HepG2 (cell line): ENCODE data around the gene C12orf60. TPM values are rescaled to one million over a fixed set of nuclear protein-coding genes. Genes with fewer than 3 reads are reported as not detected.

ENCODE experiments used
- FOXA1 ChIP-seq, 2 experiments: fragments of 450-650 bp in 1 of 2; sonication (generic) in 1 of 2; formaldehyde crosslinking in 1 of 2; IDR thresholded peaks; 2 replicates each; pipeline versions ENCODE4 v1.4.0 to v1.6.1; 2016 to 2020; ENCODE audit warnings: missing genetic modification reagents in 1 of 2
- SSRP1 ChIP-seq: IDR thresholded peaks from 2 replicates; pipeline ENCODE4 v1.6.1; 2016; ENCODE audit warnings: control low read depth
- ZNF33B ChIP-seq: sonication (generic); formaldehyde crosslinking; IDR thresholded peaks from 2 replicates; pipeline ENCODE4 v1.5.1; 2020; ENCODE audit warnings: mild to moderate bottlenecking, missing genetic modification reagents
- polyA plus RNA-seq, 8 experiments: library from polyadenylated mRNA; depleted of rRNA in 3 of 8; stranded (reverse) in 7 of 8; unstranded in 1 of 8; fragments of >200 nt; fragmentation: Illumina TruSeq in 4 of 8; extraction: Trizol in 4 of 8; gene quantifications; 2 replicates each; pipeline versions ENCODE4 v1.2.1 to v1.2.3, GENCODE V29; 2011 to 2016; ENCODE audit warnings: low read depth in 4 of 8, missing spikeins in 1 of 8, mixed read lengths in 1 of 8; ENCODE audit not compliant: insufficient read depth in 1 of 8
- total RNA-seq, 5 experiments: library from RNA; depleted of rRNA; stranded (reverse); fragments of >200 nt; fragmentation: Illumina TruSeq; extraction: Trizol; gene quantifications; 2 replicates each; pipeline ENCODE4 v1.2.3, GENCODE V29; 2016; ENCODE audit warnings: low read depth in 1 of 5
- TF ChIP-seq, protein P1 (sequence below): IDR thresholded peaks from 2 replicates; pipeline ENCODE4 v1.6.1; 2018; ENCODE audit warnings: missing genetic modification reagents, mild to moderate bottlenecking, missing compliant biosample characterization
- TF ChIP-seq, protein P2 (sequence below): sonication (generic); formaldehyde crosslinking; IDR thresholded peaks from 2 replicates; pipeline ENCODE4 v1.4.0; 2020; ENCODE audit warnings: mild to moderate bottlenecking, missing genetic modification reagents
- TF ChIP-seq, protein P3 (sequence below), 2 experiments: sonication (generic) in 1 of 2; formaldehyde crosslinking in 1 of 2; IDR thresholded peaks; 2 replicates each; pipeline versions ENCODE4 v1.4.0 to v1.6.1; 2018 to 2020; ENCODE audit warnings: missing genetic modification reagents in 2 of 2, borderline replicate concordance in 1 of 2, low read depth in 1 of 2, mild to moderate bottlenecking in 1 of 2, missing biosample characterization in 1 of 2
- TF ChIP-seq, protein P4 (sequence below): sonication (generic); formaldehyde crosslinking; IDR thresholded peaks from 2 replicates; pipeline ENCODE4 v1.5.0; 2020; ENCODE audit warnings: mild to moderate bottlenecking, missing genetic modification reagents, borderline replicate concordance

C12orf60 gene
- total and polyA plus RNA-seq, 2 of the 13 experiments (the other 11 are each of a cell fraction or from before 2014, with no cell fraction given), result 0.55 to 1.4 TPM

DNA sequence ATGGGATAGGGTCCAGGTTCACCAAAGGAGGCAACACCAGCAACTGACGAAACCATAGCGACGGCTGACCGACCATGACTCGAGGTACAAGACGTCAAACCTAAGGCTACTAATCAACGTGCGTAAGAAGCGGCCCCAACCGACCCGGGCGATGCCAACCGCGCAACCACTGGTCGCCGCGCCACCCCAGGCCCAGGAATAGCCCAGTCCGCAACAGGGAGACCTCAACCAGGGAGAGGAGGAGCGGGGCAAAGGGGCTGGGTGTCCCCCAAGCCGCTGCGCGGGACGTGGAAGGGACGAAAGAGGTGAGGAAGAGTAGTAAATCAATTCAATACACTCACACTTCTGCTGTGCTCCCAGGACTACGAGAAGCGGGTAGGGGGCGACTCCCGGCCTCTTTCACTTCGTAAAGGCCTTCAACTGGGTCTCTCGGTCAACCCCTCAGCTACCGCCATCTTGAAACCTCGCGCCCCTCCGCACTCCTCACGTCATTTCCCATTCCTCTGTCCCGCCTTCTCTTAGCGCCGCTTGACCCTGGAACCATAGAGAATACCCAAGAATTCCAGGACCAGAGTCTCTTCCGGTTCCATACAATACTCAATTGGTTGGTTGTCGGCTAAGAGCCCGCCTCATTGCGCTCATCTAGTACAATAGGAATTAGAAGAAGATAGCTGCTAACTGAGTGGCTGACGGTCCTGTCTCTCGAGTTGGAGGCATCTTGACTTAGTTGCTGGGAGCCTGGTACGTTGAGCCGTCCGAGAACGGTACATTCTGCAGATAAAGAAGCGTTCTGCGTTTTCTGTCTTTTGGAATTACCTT, at the start of gene C12orf60, which contains the start of gene WBP11 (continued):
- TF ChIP-seq, protein P1, sequence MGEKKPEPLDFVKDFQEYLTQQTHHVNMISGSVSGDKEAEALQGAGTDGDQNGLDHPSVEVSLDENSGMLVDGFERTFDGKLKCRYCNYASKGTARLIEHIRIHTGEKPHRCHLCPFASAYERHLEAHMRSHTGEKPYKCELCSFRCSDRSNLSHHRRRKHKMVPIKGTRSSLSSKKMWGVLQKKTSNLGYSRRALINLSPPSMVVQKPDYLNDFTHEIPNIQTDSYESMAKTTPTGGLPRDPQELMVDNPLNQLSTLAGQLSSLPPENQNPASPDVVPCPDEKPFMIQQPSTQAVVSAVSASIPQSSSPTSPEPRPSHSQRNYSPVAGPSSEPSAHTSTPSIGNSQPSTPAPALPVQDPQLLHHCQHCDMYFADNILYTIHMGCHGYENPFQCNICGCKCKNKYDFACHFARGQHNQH (CRISPR knock-in tag), result peak; percentile 76; the same call in 1 of the 2 replicates
- TF ChIP-seq SSRP1 (no peak), FOXA1 (IDR thresholded peaks at IDR 0.05) (no peak), FOXA1 (CRISPR knock-in tag; IDR thresholded peaks at IDR 0.05) (no peak), ZNF33B (CRISPR knock-in tag) (no peak)
- TF ChIP-seq, protein P2, sequence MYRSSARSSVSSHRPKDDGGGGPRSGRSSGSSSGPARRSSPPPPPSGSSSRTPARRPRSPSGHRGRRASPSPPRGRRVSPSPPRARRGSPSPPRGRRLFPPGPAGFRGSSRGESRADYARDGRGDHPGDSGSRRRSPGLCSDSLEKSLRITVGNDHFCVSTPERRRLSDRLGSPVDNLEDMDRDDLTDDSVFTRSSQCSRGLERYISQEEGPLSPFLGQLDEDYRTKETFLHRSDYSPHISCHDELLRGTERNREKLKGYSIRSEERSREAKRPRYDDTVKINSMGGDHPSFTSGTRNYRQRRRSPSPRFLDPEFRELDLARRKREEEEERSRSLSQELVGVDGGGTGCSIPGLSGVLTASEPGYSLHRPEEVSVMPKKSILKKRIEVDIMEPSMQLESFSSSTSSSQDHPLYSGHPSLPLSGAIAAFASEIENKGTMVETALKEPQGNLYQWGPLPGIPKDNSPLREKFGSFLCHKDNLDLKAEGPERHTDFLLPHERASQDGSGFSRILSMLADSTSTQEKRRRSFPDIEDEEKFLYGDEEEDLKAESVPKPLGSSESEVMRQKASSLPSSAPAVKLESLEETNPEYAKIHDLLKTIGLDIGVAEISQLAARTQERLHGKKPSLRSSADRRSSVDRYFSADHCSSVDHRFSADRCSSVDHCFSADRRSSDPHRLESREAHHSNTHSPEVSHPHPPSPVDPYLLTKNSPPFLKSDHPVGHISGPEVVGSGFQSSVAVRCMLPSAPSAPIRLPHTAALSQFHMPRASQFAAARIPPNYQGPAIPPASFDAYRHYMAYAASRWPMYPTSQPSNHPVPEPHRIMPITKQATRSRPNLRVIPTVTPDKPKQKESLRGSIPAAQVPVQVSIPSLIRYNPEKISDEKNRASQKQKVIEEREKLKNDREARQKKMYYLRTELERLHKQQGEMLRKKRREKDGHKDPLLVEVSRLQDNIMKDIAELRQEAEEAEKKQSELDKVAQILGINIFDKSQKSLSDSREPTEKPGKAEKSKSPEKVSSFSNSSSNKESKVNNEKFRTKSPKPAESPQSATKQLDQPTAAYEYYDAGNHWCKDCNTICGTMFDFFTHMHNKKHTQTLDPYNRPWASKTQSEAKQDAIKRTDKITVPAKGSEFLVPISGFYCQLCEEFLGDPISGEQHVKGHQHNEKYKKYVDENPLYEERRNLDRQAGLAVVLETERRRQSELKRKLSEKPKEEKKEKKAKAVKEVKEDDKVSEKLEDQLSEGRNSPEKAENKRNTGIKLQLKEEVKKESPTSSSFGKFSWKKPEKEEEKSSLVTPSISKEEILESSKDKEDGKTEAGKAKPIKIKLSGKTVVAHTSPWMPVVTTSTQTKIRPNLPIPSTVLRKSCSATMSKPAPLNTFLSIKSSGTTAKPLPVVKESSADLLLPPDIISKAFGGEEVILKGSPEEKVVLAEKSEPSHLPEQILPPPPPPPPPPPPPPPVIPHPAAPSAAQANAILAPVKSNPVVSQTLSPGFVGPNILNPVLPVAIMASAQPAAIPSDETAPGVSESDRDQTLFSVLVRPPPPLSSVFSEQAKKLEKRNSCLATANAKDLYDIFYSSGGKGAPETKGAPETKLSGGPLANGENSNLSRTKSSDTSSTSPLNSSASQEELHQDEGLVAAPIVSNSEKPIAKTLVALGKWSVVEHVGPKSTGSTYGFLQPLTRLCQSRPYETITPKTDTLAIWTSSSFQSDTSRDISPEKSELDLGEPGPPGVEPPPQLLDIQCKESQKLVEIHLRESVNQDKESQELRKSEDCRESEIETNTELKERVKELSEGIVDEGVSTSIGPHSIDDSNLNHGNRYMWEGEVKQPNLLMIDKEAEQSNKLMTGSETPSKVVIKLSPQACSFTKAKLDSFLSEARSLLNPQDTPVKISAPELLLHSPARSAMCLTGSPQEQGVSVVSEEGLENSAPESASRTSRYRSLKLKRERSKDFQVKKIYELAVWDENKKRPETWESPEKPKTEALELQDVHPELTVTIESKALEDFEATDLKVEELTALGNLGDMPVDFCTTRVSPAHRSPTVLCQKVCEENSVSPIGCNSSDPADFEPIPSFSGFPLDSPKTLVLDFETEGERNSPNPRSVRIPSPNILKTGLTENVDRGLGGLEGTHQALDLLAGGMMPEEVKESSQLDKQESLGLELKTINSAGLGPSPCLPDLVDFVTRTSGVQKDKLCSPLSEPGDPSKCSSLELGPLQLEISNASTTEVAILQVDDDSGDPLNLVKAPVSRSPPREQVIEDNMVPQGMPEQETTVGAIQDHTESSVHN (CRISPR knock-in tag), result no peak
- TF ChIP-seq, protein P3, sequence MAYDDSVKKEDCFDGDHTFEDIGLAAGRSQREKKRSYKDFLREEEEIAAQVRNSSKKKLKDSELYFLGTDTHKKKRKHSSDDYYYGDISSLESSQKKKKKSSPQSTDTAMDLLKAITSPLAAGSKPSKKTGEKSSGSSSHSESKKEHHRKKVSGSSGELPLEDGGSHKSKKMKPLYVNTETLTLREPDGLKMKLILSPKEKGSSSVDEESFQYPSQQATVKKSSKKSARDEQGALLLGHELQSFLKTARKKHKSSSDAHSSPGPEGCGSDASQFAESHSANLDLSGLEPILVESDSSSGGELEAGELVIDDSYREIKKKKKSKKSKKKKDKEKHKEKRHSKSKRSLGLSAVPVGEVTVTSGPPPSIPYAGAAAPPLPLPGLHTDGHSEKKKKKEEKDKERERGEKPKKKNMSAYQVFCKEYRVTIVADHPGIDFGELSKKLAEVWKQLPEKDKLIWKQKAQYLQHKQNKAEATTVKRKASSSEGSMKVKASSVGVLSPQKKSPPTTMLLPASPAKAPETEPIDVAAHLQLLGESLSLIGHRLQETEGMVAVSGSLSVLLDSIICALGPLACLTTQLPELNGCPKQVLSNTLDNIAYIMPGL (CRISPR knock-in tag; IDR thresholded peaks at IDR 0.05; ENCODE audit: borderline replicate concordance in 1 of 2, low read depth in 1 of 2), result no peak
- TF ChIP-seq, protein P4, sequence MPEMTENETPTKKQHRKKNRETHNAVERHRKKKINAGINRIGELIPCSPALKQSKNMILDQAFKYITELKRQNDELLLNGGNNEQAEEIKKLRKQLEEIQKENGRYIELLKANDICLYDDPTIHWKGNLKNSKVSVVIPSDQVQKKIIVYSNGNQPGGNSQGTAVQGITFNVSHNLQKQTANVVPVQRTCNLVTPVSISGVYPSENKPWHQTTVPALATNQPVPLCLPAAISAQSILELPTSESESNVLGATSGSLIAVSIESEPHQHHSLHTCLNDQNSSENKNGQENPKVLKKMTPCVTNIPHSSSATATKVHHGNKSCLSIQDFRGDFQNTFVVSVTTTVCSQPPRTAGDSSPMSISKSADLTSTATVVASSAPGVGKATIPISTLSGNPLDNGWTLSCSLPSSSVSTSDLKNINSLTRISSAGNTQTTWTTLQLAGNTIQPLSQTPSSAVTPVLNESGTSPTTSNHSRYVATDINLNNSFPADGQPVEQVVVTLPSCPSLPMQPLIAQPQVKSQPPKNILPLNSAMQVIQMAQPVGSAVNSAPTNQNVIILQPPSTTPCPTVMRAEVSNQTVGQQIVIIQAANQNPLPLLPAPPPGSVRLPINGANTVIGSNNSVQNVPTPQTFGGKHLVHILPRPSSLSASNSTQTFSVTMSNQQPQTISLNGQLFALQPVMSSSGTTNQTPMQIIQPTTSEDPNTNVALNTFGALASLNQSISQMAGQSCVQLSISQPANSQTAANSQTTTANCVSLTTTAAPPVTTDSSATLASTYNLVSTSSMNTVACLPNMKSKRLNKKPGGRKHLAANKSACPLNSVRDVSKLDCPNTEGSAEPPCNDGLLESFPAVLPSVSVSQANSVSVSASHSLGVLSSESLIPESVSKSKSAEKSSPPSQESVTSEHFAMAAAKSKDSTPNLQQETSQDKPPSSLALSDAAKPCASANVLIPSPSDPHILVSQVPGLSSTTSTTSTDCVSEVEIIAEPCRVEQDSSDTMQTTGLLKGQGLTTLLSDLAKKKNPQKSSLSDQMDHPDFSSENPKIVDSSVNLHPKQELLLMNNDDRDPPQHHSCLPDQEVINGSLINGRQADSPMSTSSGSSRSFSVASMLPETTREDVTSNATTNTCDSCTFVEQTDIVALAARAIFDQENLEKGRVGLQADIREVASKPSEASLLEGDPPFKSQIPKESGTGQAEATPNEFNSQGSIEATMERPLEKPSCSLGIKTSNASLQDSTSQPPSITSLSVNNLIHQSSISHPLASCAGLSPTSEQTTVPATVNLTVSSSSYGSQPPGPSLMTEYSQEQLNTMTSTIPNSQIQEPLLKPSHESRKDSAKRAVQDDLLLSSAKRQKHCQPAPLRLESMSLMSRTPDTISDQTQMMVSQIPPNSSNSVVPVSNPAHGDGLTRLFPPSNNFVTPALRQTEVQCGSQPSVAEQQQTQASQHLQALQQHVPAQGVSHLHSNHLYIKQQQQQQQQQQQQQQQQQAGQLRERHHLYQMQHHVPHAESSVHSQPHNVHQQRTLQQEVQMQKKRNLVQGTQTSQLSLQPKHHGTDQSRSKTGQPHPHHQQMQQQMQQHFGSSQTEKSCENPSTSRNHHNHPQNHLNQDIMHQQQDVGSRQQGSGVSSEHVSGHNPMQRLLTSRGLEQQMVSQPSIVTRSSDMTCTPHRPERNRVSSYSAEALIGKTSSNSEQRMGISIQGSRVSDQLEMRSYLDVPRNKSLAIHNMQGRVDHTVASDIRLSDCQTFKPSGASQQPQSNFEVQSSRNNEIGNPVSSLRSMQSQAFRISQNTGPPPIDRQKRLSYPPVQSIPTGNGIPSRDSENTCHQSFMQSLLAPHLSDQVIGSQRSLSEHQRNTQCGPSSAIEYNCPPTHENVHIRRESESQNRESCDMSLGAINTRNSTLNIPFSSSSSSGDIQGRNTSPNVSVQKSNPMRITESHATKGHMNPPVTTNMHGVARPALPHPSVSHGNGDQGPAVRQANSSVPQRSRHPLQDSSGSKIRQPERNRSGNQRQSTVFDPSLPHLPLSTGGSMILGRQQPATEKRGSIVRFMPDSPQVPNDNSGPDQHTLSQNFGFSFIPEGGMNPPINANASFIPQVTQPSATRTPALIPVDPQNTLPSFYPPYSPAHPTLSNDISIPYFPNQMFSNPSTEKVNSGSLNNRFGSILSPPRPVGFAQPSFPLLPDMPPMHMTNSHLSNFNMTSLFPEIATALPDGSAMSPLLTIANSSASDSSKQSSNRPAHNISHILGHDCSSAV (CRISPR knock-in tag), result no peak
